Measurements from ENCODE around the gene F2R. TPM values are rescaled to one million over a fixed set of nuclear protein-coding genes. Genes with fewer than 3 reads are reported as not detected.
"Not testable (repeated sequence)": the region's sequence is repeated elsewhere in the genome, so short reads cannot be mapped to it uniquely, and the experiment has no call there.

Gene F2R
- 10 to 100 TPM; 54.1 to 77.0 (median 61.4) TPM for polyA plus RNA-seq (ENCODE audit: insufficient read length in 3 of 3)
- long read RNA-seq, donor 1, transcript F2R-201 (2 exons, 3,821 nt), result major isoform, 18 of 19 reads
- long read RNA-seq, donor 1, partial matches to known transcripts, result 0 of 19 reads
- long read RNA-seq, donor 1, other reads (novel, unspliced or antisense), result 0 of 19 reads
- long read RNA-seq, donor 2, transcript F2R-201 (2 exons, 3,821 nt), result major isoform, 19 of 19 reads
- long read RNA-seq, donor 2, partial matches to known transcripts, result 0 of 19 reads
- long read RNA-seq, donor 2, other reads (novel, unspliced or antisense), result 0 of 19 reads
- long read RNA-seq, donor 3, transcript F2R-201 (2 exons, 3,821 nt), result major isoform, 39 of 39 reads
- long read RNA-seq, donor 3, partial matches to known transcripts, result 0 of 39 reads
- long read RNA-seq, donor 3, other reads (novel, unspliced or antisense), result 0 of 39 reads
- long read RNA-seq, donor 4, transcript F2R-201 (2 exons, 3,821 nt), result major isoform, 36 of 36 reads
- long read RNA-seq, donor 4, partial matches to known transcripts, result 0 of 36 reads
- long read RNA-seq, donor 4, other reads (novel, unspliced or antisense), result 0 of 36 reads
- long read RNA-seq, donor 5, result 0 reads
- long read RNA-seq, donor 6, transcript F2R-201 (2 exons, 3,821 nt), result major isoform, 38 of 38 reads
- long read RNA-seq, donor 6, partial matches to known transcripts, result 0 of 38 reads
- long read RNA-seq, donor 6, other reads (novel, unspliced or antisense), result 0 of 38 reads
- long read RNA-seq, donor 7, transcript F2R-201 (2 exons, 3,821 nt), result major isoform, 19 of 19 reads
- long read RNA-seq, donor 7, partial matches to known transcripts, result 0 of 19 reads
- long read RNA-seq, donor 7, other reads (novel, unspliced or antisense), result 0 of 19 reads
- long read RNA-seq, donor 8, result 0 reads
- long read RNA-seq, donor 9, transcript F2R-201 (2 exons, 3,821 nt), result major isoform, 14 of 14 reads
- long read RNA-seq, donor 9, partial matches to known transcripts, result 0 of 14 reads
- long read RNA-seq, donor 9, other reads (novel, unspliced or antisense), result 0 of 14 reads
- long read RNA-seq, donor 10, transcript F2R-201 (2 exons, 3,821 nt), result major isoform, 28 of 28 reads
- long read RNA-seq, donor 10, partial matches to known transcripts, result 0 of 28 reads
- long read RNA-seq, donor 10, other reads (novel, unspliced or antisense), result 0 of 28 reads
- long read RNA-seq, donor 11, transcript F2R-201 (2 exons, 3,821 nt), result major isoform, 16 of 16 reads
- long read RNA-seq, donor 11, partial matches to known transcripts, result 0 of 16 reads
- long read RNA-seq, donor 11, other reads (novel, unspliced or antisense), result 0 of 16 reads
- long read RNA-seq, donor 12, transcript F2R-201 (2 exons, 3,821 nt), result major isoform, 9 of 9 reads
- long read RNA-seq, donor 12, partial matches to known transcripts, result 0 of 9 reads
- long read RNA-seq, donor 12, other reads (novel, unspliced or antisense), result 0 of 9 reads
- long read RNA-seq, donor 13, result 0 reads
- long read RNA-seq, donor 14, transcript F2R-201 (2 exons, 3,821 nt), result major isoform, 15 of 15 reads
- long read RNA-seq, donor 14, partial matches to known transcripts, result 0 of 15 reads
- long read RNA-seq, donor 14, other reads (novel, unspliced or antisense), result 0 of 15 reads
- long read RNA-seq, donor 15, transcript F2R-201 (2 exons, 3,821 nt), result major isoform, 11 of 11 reads
- long read RNA-seq, donor 15, partial matches to known transcripts, result 0 of 11 reads
- long read RNA-seq, donor 15, other reads (novel, unspliced or antisense), result 0 of 11 reads
- long read RNA-seq, donor 16, transcript F2R-201 (2 exons, 3,821 nt), result major isoform, 44 of 45 reads
- long read RNA-seq, donor 16, partial matches to known transcripts, result 0 of 45 reads
- long read RNA-seq, donor 16, other reads (novel, unspliced or antisense), result 0 of 45 reads

- peak in 9 of 11 donors; percentile 58 to 75 (median 70) for DNase-seq (ENCODE audit: extremely low read depth in 1 of 11, low read depth in 9 of 11, low spot score in 4 of 11)
Observed at GRCh38 chr5:76715736-76716455, at the start of gene F2R. F2R (plus strand) TSS chr5:76716126; CDS start chr5:76716308, 182 bp downstream.

- no peak for DNase-seq (ENCODE audit: extremely low read depth in 1 of 11, low read depth in 9 of 11, low spot score in 4 of 11)
Observed at GRCh38 chr5:76667495-76667894, 48.4 kb upstream of the F2R start.

- DNase-seq (ENCODE audit: extremely low read depth in 1 of 11, low read depth in 9 of 11, low spot score in 4 of 11), result no peak
Observed at GRCh38 chr5:76669245-76669644, 46.7 kb upstream of the F2R start.

- no peak for DNase-seq (ENCODE audit: extremely low read depth in 1 of 11, low read depth in 9 of 11, low spot score in 4 of 11)
Observed at GRCh38 chr5:76670508-76670907, 45.4 kb upstream of the F2R start.

GRCh38 chr5:76672242-76672641 lies 43.7 kb upstream of the F2R start:
- no peak for DNase-seq (ENCODE audit: extremely low read depth in 1 of 11, low read depth in 9 of 11, low spot score in 4 of 11)

- no peak for DNase-seq (ENCODE audit: extremely low read depth in 1 of 11, low read depth in 9 of 11, low spot score in 4 of 11)
Observed at GRCh38 chr5:76673125-76673524, 42.8 kb upstream of the F2R start.

GRCh38 chr5:76674330-76675066 lies 41.4 kb upstream of the F2R start:
- DNase-seq (ENCODE audit: extremely low read depth in 1 of 11, low read depth in 9 of 11, low spot score in 4 of 11), result no peak

- no peak for DNase-seq (ENCODE audit: extremely low read depth in 1 of 11, low read depth in 9 of 11, low spot score in 4 of 11)
Observed at GRCh38 chr5:76675364-76675763, 40.6 kb upstream of the F2R start.

- DNase-seq (ENCODE audit: extremely low read depth in 1 of 11, low read depth in 9 of 11, low spot score in 4 of 11), result no peak
Observed at GRCh38 chr5:76677849-76678472, 38.0 kb upstream of the F2R start.

- DNase-seq (ENCODE audit: extremely low read depth in 1 of 11, low read depth in 9 of 11, low spot score in 4 of 11), result no peak
Observed at GRCh38 chr5:76679231-76679630, 36.7 kb upstream of the F2R start.

GRCh38 chr5:76680826-76681225 lies 35.1 kb upstream of the F2R start:
- DNase-seq (ENCODE audit: extremely low read depth in 1 of 11, low read depth in 9 of 11, low spot score in 4 of 11), result not testable (repeated sequence)

GRCh38 chr5:76681287-76681686 lies 34.6 kb upstream of the F2R start:
- DNase-seq (ENCODE audit: extremely low read depth in 1 of 11, low read depth in 9 of 11, low spot score in 4 of 11), result no peak

GRCh38 chr5:76682387-76682786 lies 33.5 kb upstream of the F2R start:
- no peak for DNase-seq (ENCODE audit: extremely low read depth in 1 of 11, low read depth in 9 of 11, low spot score in 4 of 11)

GRCh38 chr5:76683816-76684731 lies 31.9 kb upstream of the F2R start:
- no peak for DNase-seq (ENCODE audit: extremely low read depth in 1 of 11, low read depth in 9 of 11, low spot score in 4 of 11)

GRCh38 chr5:76684756-76685519 lies 31.0 kb upstream of the F2R start:
- DNase-seq (ENCODE audit: extremely low read depth in 1 of 11, low read depth in 9 of 11, low spot score in 4 of 11), result no peak
